H1 (cell line): ENCODE data around the gene WNK2. TPM values are rescaled to one million over a fixed set of nuclear protein-coding genes. Genes with fewer than 3 reads are reported as not detected.

Experiments
- HDAC2 ChIP-seq, 2 experiments: fragments of 300-600 bp in 1 of 2; sonication (generic) in 1 of 2; IDR thresholded peaks; 2 replicates each; pipeline ENCODE4 v1.6.1; 2011 to 2012; ENCODE audit warnings: low read depth in 2 of 2, low read length in 2 of 2, mild to moderate bottlenecking in 2 of 2, moderate library complexity in 2 of 2, borderline replicate concordance in 1 of 2, inconsistent platforms in 1 of 2
- RAD21 ChIP-seq, 2 experiments: IDR thresholded peaks in 1 of 2; conservative IDR thresholded peaks in 1 of 2; 2 replicates each; pipeline ENCODE4 v1.6.1; 2011; ENCODE audit warnings: low read depth in 2 of 2, low read length in 2 of 2, improper control_type of control experiment in 1 of 2, inconsistent platforms in 1 of 2, mild to moderate bottlenecking in 1 of 2, moderate library complexity in 1 of 2
- TAF7 ChIP-seq: optimal IDR thresholded peaks from 2 replicates; pipeline ENCODE3; 2011; ENCODE audit warnings: low read depth, mild to moderate bottlenecking, inconsistent platforms, low read length, moderate library complexity, borderline replicate concordance
- TEAD4 ChIP-seq: IDR thresholded peaks from 2 replicates; pipeline ENCODE4 v1.6.1; 2012; ENCODE audit warnings: low read depth, low read length, inconsistent platforms, mixed read lengths
- polyA plus RNA-seq, 7 experiments: library from polyadenylated mRNA; depleted of rRNA in 3 of 7; stranded (reverse) in 5 of 7; unstranded in 2 of 7; fragments of >200 nt in 5 of 7; fragments of 200-250 nt in 2 of 7; gene quantifications; 1 replicate in 5 of 7; 2 replicates in 1 of 7; 4 replicates in 1 of 7; pipeline versions ENCODE4 v1.2.1 to v1.2.3, GENCODE V29; 2011 to 2013; ENCODE audit warnings: missing spikeins in 2 of 7, mixed read lengths in 2 of 7
- total RNA-seq: library from RNA; stranded (reverse); fragmentation: NEBNext Ultra II Directional; extraction: Animal tissue kit (Norgen Biotek cat#: 25700); gene quantifications from 2 replicates; pipeline ENCODE4 v1.2.1, GENCODE V29; 2021

Gene WNK2
- total and polyA plus RNA-seq, 2 of the 8 experiments (the other 6 are each of a cell fraction or from before 2014, with no cell fraction given), result 12.0 to 87.2 TPM

- TF ChIP-seq RAD21 (IDR thresholded peaks at IDR 0.05 in 1 of 2, conservative IDR thresholded peaks at IDR 0.05 in 1 of 2; ENCODE audit: low read depth in 2 of 2, low read length in 2 of 2) (no peak), TEAD4 (no peak), TAF7 (no peak), HDAC2 (IDR thresholded peaks at IDR 0.05; ENCODE audit: borderline replicate concordance in 1 of 2, low read depth in 2 of 2, low read length in 2 of 2) (no peak)
Observed at GRCh38 chr9:93190656-93191353, 6.9 kb downstream of the WNK2 start (continued).
